ENCODE data around the gene CFAP99. TPM values are rescaled to one million over a fixed set of nuclear protein-coding genes. Genes with fewer than 3 reads are reported as not detected.

CFAP99 gene
- total RNA-seq, 1 experiment from 2014 or later, result 0.33 TPM

- Histone ChIP-seq H3K27ac (ENCODE audit: low read length) (no peak overlapping the region), H3K4me1 (ENCODE audit: control insufficient read depth, insufficient read depth, low read length) (no peaks in the 10 kb centered on the region; the same call in 1 of the 2 replicates), H3K27me3 (ENCODE audit: control insufficient read depth, insufficient read depth, low read length) (no peaks in the 10 kb centered on the region), H3K9me3 (ENCODE audit: control insufficient read depth, insufficient read depth, low read depth, low read length) (no peaks in the 10 kb centered on the region), H3K36me3 (ENCODE audit: control insufficient read depth, insufficient read depth, low read length) (no peaks in the 10 kb centered on the region; the same call in 1 of the 2 replicates), H3K4me3 (ENCODE audit: low read depth in 2 of 2, low read length in 2 of 2) (no peak overlapping the region)
- in situ Hi-C loops (cut with HindIII; ENCODE audit: low pct_unique_long_range_greater_than_20kb, low sequenced_read_pairs), result no loop called here
- no peak for ATAC-seq
- intact Hi-C loops (cut with micrococcal nuclease; ENCODE audit: unreplicated experiment), result no loop called here
- POLR2A ChIA-PET, result no interaction called here
- BruUV-seq (replicated peaks), result no TSS peak
- CTCF ChIA-PET, result no interaction called here
- TF ChIP-seq, protein P1, sequence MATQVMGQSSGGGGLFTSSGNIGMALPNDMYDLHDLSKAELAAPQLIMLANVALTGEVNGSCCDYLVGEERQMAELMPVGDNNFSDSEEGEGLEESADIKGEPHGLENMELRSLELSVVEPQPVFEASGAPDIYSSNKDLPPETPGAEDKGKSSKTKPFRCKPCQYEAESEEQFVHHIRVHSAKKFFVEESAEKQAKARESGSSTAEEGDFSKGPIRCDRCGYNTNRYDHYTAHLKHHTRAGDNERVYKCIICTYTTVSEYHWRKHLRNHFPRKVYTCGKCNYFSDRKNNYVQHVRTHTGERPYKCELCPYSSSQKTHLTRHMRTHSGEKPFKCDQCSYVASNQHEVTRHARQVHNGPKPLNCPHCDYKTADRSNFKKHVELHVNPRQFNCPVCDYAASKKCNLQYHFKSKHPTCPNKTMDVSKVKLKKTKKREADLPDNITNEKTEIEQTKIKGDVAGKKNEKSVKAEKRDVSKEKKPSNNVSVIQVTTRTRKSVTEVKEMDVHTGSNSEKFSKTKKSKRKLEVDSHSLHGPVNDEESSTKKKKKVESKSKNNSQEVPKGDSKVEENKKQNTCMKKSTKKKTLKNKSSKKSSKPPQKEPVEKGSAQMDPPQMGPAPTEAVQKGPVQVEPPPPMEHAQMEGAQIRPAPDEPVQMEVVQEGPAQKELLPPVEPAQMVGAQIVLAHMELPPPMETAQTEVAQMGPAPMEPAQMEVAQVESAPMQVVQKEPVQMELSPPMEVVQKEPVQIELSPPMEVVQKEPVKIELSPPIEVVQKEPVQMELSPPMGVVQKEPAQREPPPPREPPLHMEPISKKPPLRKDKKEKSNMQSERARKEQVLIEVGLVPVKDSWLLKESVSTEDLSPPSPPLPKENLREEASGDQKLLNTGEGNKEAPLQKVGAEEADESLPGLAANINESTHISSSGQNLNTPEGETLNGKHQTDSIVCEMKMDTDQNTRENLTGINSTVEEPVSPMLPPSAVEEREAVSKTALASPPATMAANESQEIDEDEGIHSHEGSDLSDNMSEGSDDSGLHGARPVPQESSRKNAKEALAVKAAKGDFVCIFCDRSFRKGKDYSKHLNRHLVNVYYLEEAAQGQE (IDR thresholded peaks at IDR 0.05; ENCODE audit: insufficient read depth in 1 of 2, low read depth in 2 of 2, low read length in 1 of 2), result no peak
- TF ChIP-seq POLR2AphosphoS5 (IDR thresholded peaks at IDR 0.05; ENCODE audit: low read depth, low read length), result no peak
- no peak for TF ChIP-seq SIN3A (IDR thresholded peaks at IDR 0.05; ENCODE audit: borderline replicate concordance, insufficient read depth, low read depth, low read length)
- TF ChIP-seq, protein P2, sequence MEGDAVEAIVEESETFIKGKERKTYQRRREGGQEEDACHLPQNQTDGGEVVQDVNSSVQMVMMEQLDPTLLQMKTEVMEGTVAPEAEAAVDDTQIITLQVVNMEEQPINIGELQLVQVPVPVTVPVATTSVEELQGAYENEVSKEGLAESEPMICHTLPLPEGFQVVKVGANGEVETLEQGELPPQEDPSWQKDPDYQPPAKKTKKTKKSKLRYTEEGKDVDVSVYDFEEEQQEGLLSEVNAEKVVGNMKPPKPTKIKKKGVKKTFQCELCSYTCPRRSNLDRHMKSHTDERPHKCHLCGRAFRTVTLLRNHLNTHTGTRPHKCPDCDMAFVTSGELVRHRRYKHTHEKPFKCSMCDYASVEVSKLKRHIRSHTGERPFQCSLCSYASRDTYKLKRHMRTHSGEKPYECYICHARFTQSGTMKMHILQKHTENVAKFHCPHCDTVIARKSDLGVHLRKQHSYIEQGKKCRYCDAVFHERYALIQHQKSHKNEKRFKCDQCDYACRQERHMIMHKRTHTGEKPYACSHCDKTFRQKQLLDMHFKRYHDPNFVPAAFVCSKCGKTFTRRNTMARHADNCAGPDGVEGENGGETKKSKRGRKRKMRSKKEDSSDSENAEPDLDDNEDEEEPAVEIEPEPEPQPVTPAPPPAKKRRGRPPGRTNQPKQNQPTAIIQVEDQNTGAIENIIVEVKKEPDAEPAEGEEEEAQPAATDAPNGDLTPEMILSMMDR (IDR thresholded peaks at IDR 0.05), result no peak
- no peak for TF ChIP-seq TCF7L2 (IDR thresholded peaks at IDR 0.05; ENCODE audit: low read depth, low read length)
- DNase-seq (ENCODE audit: low read depth, low spot score), result no peak
Observed at GRCh38 chr4:2486981-2487380, 68.2 kb downstream of the CFAP99 start.

- H3K9me3 ChIP-seq (ENCODE audit: control insufficient read depth, insufficient read depth, low read depth, low read length), result no peaks in the 10 kb centered on the region
- H3K4me1 ChIP-seq (ENCODE audit: control insufficient read depth, insufficient read depth, low read length), result no peaks in the 10 kb centered on the region; the same call in 1 of the 2 replicates
- ATAC-seq, result peak; percentile 22; the same call in 1 of the 2 replicates
- in situ Hi-C loops (cut with HindIII; ENCODE audit: low pct_unique_long_range_greater_than_20kb, low sequenced_read_pairs), result no loop called here
- no peaks in the 10 kb centered on the region for H3K27me3 ChIP-seq (ENCODE audit: control insufficient read depth, insufficient read depth, low read length)
- H3K4me3 ChIP-seq (ENCODE audit: low read depth in 2 of 2, low read length in 2 of 2), result no peak overlapping the region
- no TSS peak for BruUV-seq (replicated peaks)
- ChIA-PET POLR2A (no interaction called here), CTCF (no interaction called here)
- H3K27ac ChIP-seq (ENCODE audit: low read length), result no peak overlapping the region
- TF ChIP-seq, protein P2 (IDR thresholded peaks at IDR 0.05), result no peak
- TF ChIP-seq POLR2AphosphoS5 (IDR thresholded peaks at IDR 0.05; ENCODE audit: low read depth, low read length) (no peak), SIN3A (IDR thresholded peaks at IDR 0.05; ENCODE audit: borderline replicate concordance, insufficient read depth, low read depth, low read length) (no peak), TCF7L2 (IDR thresholded peaks at IDR 0.05; ENCODE audit: low read depth, low read length) (no peak)
- TF ChIP-seq, protein P1 (IDR thresholded peaks at IDR 0.05; ENCODE audit: insufficient read depth in 1 of 2, low read depth in 2 of 2, low read length in 1 of 2), result no peak
- DNase-seq (ENCODE audit: low read depth, low spot score), result no peak
- H3K36me3 ChIP-seq (ENCODE audit: control insufficient read depth, insufficient read depth, low read length), result no peaks in the 10 kb centered on the region; the same call in 1 of the 2 replicates
- intact Hi-C loops (cut with micrococcal nuclease; ENCODE audit: unreplicated experiment), result no loop called here
Observed at GRCh38 chr4:2487632-2488031, 68.9 kb downstream of the CFAP99 start.

Data from Panc1 (cell line).